ENCODE data around the gene SARNP. TPM values are rescaled to one million over a fixed set of nuclear protein-coding genes. Genes with fewer than 3 reads are reported as not detected.

Gene SARNP
- total and polyA plus RNA-seq, 2 donors (not counting 1 experiment from before 2014, with no cell fraction given), result 88.5 to 183 TPM

DNA sequence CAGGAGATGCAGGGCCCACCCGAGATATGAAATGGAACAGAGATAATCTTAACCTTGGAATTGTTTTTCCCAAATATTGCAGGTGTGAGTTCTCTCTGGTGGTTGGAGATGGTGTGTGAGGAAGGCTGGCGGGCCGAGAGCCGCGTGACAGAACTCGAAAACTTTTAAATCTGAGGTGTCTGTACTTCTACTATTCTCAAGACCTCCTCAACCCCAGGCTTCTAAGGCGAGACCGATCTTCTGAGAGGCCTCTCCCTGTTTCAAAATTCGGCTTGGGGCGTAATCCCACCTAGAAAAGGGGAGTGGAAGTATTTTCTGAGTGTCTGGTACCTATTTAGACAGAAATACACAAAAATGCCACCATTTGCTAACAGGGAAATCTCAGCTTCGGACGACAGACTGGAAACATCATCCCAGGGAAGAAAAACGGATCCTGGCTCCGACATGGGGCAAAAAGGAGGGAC lies 611 bp downstream of the SARNP start:
- peak overlapping the region; percentile 87 for H2AFZ ChIP-seq (ENCODE audit: low read length)
- H3K4me2 ChIP-seq (ENCODE audit: extremely low read depth, insufficient read depth, low read length), result peak overlapping the region; percentile 55
- H4K20me1 ChIP-seq (ENCODE audit: control insufficient read depth, extremely low read depth, insufficient read depth, low read length), result peaks cover 2% of the 10 kb centered on the region
- peak overlapping the region; percentile 85 to 100 (median 96) for H3K4me3 ChIP-seq (replicated peaks in 1 of 4; ENCODE audit: control extremely low read depth in 1 of 4, insufficient read depth in 1 of 4, low read depth in 3 of 4, low read length in 4 of 4)
- H3K9ac ChIP-seq (ENCODE audit: insufficient read depth, low read length), result peak overlapping the region; percentile 80
- no peaks in the 10 kb centered on the region for H3K9me3 ChIP-seq (ENCODE audit: control insufficient read depth, insufficient read depth, low read depth, low read length)
- no peak for TF ChIP-seq EZH2 (IDR thresholded peaks at IDR 0.05; ENCODE audit: low read length, missing control alignments)
- TF ChIP-seq, protein P1, sequence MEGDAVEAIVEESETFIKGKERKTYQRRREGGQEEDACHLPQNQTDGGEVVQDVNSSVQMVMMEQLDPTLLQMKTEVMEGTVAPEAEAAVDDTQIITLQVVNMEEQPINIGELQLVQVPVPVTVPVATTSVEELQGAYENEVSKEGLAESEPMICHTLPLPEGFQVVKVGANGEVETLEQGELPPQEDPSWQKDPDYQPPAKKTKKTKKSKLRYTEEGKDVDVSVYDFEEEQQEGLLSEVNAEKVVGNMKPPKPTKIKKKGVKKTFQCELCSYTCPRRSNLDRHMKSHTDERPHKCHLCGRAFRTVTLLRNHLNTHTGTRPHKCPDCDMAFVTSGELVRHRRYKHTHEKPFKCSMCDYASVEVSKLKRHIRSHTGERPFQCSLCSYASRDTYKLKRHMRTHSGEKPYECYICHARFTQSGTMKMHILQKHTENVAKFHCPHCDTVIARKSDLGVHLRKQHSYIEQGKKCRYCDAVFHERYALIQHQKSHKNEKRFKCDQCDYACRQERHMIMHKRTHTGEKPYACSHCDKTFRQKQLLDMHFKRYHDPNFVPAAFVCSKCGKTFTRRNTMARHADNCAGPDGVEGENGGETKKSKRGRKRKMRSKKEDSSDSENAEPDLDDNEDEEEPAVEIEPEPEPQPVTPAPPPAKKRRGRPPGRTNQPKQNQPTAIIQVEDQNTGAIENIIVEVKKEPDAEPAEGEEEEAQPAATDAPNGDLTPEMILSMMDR (conservative IDR thresholded peaks at IDR 0.05 in 1 of 2, IDR thresholded peaks at IDR 0.05 in 1 of 2; ENCODE audit: low read depth in 1 of 2, low read length in 2 of 2), result no peak
- H3K27me3 ChIP-seq (ENCODE audit: control insufficient read depth, insufficient read depth, low read length), result no peaks in the 10 kb centered on the region
- H3K36me3 ChIP-seq (ENCODE audit: control insufficient read depth, insufficient read depth, low read length), result peaks cover 10% of the 10 kb centered on the region
- peaks cover 3% of the 10 kb centered on the region for H3K4me1 ChIP-seq (ENCODE audit: control insufficient read depth, extremely low read depth, insufficient read depth, low read length)
- DNase-seq (ENCODE audit: low read depth in 2 of 2), result no peak
- peak overlapping the region; percentile 91 for H3K27ac ChIP-seq (ENCODE audit: insufficient read depth, low read length)
- peaks cover 70% of the 10 kb centered on the region for H3K79me2 ChIP-seq (ENCODE audit: control insufficient read depth, insufficient read depth, low read length)

DNA sequence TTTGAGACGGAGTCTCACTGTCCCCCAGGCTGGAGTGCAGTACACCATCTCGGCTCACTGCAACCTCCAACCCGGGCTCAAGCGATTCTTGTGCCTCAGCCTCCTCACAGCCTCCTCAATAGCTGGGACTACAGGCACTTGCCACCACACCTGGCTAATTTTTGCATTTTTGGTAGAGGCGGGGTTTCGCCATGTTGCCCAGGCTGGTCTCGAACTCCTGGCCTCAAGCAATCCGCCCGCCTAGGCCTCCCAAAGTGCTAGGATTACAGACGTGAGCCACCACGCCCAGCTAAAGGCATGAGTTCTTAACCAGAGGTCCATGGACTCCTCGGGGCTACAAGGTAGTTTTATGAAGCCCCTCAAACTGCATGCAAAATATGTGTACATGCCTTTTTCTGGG lies 2.1 kb downstream of the SARNP start:
- Histone ChIP-seq H2AFZ (ENCODE audit: low read length) (no peak overlapping the region), H3K79me2 (ENCODE audit: control insufficient read depth, insufficient read depth, low read length) (peaks cover 84% of the 10 kb centered on the region), H3K9me3 (ENCODE audit: control insufficient read depth, insufficient read depth, low read depth, low read length) (no peaks in the 10 kb centered on the region), H3K9ac (ENCODE audit: insufficient read depth, low read length) (no peak overlapping the region), H3K4me1 (ENCODE audit: control insufficient read depth, extremely low read depth, insufficient read depth, low read length) (peaks cover 3% of the 10 kb centered on the region), H3K27ac (ENCODE audit: insufficient read depth, low read length) (no peak overlapping the region), H3K36me3 (ENCODE audit: control insufficient read depth, insufficient read depth, low read length) (peaks cover 12% of the 10 kb centered on the region), H3K4me2 (ENCODE audit: extremely low read depth, insufficient read depth, low read length) (peak overlapping the region; percentile 74), H3K27me3 (ENCODE audit: control insufficient read depth, insufficient read depth, low read length) (no peaks in the 10 kb centered on the region), H3K4me3 (replicated peaks in 1 of 4; ENCODE audit: control extremely low read depth in 1 of 4, insufficient read depth in 1 of 4, low read depth in 3 of 4, low read length in 4 of 4) (peak overlapping the region in 3 of 4 experiments; percentile 2 to 100 (median 97)), H4K20me1 (ENCODE audit: control insufficient read depth, extremely low read depth, insufficient read depth, low read length) (peaks cover 2% of the 10 kb centered on the region)
- no peak for DNase-seq (ENCODE audit: low read depth in 2 of 2)
- TF ChIP-seq, protein P1 (conservative IDR thresholded peaks at IDR 0.05 in 1 of 2, IDR thresholded peaks at IDR 0.05 in 1 of 2; ENCODE audit: low read depth in 1 of 2, low read length in 2 of 2), result no peak
- TF ChIP-seq EZH2 (IDR thresholded peaks at IDR 0.05; ENCODE audit: low read length, missing control alignments), result no peak

DNA sequence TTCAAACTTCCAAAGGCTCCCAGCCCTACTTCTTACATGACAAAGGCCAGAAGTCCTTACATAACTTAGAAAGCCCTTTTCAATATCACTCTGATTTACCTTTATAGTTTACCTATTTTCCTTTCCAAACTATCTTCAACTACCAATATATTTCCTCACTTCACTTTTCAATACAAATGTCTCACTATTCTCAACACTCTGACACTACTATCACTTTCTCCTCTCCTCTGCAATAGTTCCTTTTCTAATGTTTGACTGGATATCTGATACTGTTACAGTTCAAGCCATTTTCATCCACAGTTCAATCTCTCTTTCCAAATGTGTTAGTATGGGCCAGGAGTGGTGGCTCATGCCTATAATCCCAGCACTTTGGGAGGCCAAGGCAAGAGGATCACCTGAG lies 3.3 kb downstream of the SARNP start:
- Histone ChIP-seq H3K79me2 (ENCODE audit: control insufficient read depth, insufficient read depth, low read length) (peaks cover 89% of the 10 kb centered on the region), H4K20me1 (ENCODE audit: control insufficient read depth, extremely low read depth, insufficient read depth, low read length) (peaks cover 2% of the 10 kb centered on the region), H3K27ac (ENCODE audit: insufficient read depth, low read length) (no peak overlapping the region), H3K4me1 (ENCODE audit: control insufficient read depth, extremely low read depth, insufficient read depth, low read length) (peaks cover 2% of the 10 kb centered on the region), H3K27me3 (ENCODE audit: control insufficient read depth, insufficient read depth, low read length) (no peaks in the 10 kb centered on the region), H3K4me3 (replicated peaks in 1 of 4; ENCODE audit: control extremely low read depth in 1 of 4, insufficient read depth in 1 of 4, low read depth in 3 of 4, low read length in 4 of 4) (no peak overlapping the region), H3K9me3 (ENCODE audit: control insufficient read depth, insufficient read depth, low read depth, low read length) (no peaks in the 10 kb centered on the region), H2AFZ (ENCODE audit: low read length) (no peak overlapping the region), H3K9ac (ENCODE audit: insufficient read depth, low read length) (no peak overlapping the region), H3K4me2 (ENCODE audit: extremely low read depth, insufficient read depth, low read length) (no peak overlapping the region), H3K36me3 (ENCODE audit: control insufficient read depth, insufficient read depth, low read length) (peaks cover 4% of the 10 kb centered on the region)
- TF ChIP-seq, protein P1 (conservative IDR thresholded peaks at IDR 0.05 in 1 of 2, IDR thresholded peaks at IDR 0.05 in 1 of 2; ENCODE audit: low read depth in 1 of 2, low read length in 2 of 2), result no peak
- TF ChIP-seq EZH2 (IDR thresholded peaks at IDR 0.05; ENCODE audit: low read length, missing control alignments), result no peak
- no peak for DNase-seq (ENCODE audit: low read depth in 2 of 2)
